Activated CD4-positive, CD25-positive, alpha-beta regulatory T cell treated with anti-CD3 and anti-CD28 coated beads, Interleukin-2, amount 50 U/mL, for 16 hours (primary cell): ENCODE measurements around the gene PRDM16.

Experiments
- DNase-seq: peaks from one replicate; pipeline ENCODE4 v3.0.0-alpha.2; 2020; ENCODE audit warnings: low read depth, low spot score

Gene PRDM16

GRCh38 chr1:3321559-3322449, 252.8 kb downstream of the PRDM16 start:
- no peak for DNase-seq

DNA sequence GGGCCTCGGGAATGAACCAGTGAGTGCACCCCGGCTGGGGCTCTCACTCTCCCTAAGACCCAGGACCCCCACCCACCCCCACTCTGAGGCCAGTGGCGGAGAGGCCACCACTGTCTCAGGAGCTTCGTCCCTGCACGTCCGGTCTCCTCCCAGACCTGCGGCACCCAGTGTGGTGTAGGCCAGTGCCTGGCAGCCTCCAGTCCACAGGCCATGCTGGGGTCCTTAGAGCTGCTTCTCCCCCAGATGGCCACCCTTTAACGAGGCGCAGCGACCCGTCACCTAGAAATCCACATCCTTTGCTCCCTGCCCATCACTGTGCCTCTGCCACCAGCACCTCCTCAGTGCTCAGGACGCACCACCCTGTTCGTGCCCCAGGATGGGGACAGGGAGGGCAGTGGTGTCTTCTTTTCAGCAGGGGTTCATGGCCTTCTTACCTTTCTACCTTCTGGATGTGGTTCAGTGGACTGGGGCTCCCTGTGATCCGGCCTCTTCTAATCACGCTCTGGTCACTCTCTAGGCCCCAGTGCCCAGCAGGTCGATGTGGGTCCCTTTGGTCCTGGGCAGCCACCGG, 253.5 kb downstream of the PRDM16 start:
- DNase-seq = no peak

DNA sequence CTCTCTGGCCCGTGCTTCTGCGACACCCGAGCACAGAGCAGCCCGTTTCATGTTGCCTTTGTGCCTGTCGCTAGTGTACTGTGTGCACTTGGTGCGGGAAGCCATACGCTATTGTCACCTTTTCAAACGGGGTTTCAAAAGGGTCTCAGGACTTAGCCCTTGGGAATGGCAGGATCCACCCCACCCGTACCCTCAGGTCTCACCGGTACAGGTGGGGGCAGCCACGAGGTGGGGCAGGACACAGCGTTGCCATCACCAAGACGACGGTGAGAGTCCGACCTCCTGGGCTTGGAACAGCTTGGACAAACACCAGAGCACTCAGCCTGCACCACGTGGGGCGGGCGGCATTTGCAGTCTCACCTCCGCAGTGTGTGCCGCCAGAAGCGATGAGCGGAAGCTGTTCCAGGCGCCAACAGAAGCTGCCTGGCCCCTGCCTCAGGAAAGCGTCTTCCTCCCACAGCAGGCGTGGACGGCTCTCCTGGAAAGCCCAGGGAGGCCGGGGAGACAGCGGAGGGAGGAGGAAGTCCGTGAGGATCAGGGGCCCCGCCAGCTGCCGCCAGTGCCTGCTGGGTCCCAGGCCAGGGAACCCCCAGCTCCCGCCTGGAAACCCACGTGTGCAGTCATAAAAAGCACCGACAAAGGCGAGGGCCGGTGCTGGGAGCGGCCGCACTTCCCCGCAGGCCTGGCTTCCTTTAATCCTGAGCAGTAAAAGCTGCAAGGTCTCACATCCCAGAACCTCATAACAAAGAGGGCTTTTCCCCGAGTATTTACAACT, 254.2 kb downstream of the PRDM16 start:
- no peak for DNase-seq

DNA sequence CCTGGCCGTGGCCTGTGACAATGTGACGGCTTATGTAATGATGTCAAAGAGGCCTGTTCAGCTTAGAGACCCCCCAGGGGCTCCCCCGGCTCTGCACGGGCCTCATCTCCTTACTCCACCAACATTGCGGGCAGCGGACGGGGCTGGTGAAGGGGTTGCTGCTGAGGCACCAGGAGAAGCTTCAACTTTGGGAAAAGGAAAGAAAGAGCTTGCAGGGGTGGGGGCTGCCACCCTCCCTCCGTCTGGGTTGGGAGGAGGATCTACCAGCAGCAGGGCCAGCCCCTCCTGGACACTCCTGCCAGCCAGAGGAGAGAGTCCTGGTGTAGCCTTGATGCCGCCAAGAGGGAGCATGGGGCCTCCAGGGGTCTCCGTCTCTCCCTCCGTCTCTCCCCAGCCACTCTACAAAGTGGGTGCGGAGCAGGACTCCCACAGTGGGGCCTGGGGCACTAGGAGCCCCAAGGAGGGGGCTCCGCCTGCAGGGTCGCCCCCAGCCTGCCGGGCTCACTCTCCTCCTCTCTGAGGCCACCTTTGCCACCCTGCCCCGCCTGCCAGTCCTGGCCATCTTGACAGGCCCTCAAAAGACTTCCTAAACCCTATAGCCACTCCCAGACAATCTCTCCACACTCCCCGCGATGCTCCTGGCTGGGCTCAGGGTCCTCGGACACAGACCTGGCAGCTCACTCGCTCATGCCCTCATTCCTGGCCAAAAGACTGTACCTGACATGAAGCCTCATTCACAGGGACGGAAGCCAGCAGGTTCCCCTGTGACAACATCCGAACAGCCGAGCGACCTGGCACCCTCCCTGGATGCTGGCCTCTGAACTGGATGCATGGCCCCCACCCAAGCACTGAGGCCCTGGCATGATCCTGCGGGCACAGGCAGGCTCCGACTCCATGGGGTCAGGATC, 255.0 kb downstream of the PRDM16 start:
- DNase-seq = no peak

DNA sequence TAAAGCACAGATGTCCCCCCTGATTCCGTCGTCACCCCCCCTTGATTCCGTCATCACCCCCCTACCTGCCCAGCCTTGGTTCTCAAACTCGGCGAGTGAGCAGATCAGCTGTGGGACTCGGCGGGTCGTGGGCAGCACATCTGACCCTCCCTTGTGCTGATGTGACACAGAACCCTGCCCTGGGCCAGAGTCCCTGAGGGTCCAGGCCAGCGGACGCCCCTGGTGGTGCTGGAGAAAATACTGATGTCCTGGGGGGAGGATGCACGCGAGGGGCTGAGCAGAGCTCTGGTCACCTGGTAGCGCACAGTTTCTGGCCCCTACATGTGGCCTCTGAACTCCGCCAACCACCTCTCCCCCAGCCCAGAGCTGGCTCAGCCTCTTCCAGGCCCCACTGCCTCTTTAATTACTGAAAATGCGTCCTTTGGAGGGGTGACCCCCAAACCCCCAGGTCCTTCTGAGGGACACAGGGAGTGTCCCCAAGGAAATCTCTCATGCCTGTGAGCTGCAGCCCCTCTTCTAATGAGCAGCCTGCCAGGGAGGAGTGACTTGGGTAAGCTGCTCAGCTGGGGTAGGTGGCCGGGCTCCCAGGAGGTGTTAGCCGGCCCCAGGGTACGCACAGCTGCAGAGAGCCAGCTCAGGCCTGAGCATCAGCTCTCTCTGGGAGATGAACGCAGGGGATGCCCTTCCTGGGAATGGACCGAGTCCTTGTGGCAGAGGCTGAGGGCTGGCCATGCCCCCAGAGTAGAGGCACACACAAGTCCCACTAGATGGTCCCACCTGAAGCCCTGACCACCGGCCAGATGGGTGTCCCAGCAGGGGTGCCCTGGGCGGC, 255.9 kb downstream of the PRDM16 start:
- no peak for DNase-seq

- DNase-seq = no peak
Observed at GRCh38 chr1:3326516-3327388, 257.7 kb downstream of the PRDM16 start.

DNA sequence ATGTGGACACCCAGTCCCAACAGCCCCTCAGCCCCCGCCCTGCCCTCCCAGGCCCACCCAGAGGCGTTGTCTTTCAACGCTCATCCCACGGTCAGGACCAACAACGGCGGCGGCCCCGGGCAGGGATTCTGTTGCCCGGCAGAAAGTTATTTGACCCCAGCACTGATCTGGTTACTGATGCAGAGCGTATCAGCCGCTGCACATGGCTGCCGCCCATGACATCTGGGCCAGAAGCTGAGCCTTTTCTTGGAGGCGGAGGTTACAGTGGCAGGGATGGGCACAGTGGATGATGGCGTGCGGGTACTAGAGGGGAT, 258.3 kb downstream of the PRDM16 start:
- no peak for DNase-seq

DNA sequence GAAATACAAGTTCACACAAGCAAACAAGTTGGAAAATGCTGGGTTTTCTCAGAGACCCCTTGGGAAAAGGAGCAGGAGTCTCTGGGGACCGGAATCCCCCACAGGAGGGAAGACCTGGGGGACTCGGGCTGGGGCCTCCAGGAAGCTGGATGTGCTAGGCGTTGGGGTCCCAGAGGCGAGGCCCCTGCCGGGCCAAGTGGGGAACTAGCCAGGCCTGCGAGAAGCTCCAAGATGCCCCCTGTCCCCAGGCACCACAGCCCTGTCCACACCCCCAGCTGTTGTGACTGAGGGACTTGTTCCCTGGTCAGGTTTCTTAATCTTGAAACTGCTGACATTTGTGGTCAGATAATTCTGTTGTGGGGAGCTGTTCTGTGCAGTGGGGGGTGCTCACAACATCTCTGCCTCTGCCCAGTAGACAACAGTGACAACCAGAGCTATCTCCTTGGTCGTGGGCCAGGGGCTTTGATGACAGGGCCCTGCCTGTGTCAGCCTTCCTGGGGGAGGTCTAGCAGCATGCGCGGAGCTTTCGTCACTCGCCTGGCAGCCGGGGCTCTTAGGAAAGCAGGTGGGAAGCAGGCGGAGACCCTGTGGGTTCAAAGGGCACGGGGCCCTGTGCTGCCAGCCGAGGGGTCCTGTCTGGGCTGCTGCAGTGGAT, 259.1 kb downstream of the PRDM16 start:
- no peak for DNase-seq

DNA sequence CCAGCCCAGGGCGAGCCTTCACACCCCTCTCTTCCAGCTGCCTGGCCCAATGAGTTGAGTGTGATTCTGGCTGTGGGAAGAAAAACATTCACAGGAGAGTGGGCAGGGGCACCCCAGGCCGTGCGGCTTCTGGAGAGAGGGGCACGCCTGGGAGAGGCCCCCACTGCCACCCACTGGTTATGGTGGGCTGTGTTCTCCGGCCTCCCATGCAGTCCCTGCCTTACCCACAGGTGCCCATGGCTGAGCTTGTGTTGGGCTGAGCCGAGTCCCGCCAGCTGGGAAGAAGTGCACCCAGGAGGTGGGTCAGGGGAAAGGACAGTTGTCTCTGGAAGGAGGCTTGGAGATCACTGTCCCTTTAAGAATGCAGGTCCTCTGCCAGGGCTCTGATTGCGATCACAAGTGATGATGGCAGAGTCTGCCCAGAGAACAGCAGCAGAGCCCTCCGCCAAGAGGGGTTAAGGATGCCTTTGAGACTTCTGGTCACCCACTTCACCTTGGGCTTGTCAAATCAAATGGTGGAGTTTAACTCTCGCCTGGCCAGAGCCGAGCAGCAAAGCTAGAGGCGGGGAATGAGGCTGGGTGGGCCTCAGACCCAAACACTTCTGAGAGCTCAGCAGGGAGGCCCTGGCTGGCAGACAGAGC, 260.8 kb downstream of the PRDM16 start:
- DNase-seq = no peak

- no peak for DNase-seq
Observed at GRCh38 chr1:3330771-3331245, 261.8 kb downstream of the PRDM16 start.

DNA sequence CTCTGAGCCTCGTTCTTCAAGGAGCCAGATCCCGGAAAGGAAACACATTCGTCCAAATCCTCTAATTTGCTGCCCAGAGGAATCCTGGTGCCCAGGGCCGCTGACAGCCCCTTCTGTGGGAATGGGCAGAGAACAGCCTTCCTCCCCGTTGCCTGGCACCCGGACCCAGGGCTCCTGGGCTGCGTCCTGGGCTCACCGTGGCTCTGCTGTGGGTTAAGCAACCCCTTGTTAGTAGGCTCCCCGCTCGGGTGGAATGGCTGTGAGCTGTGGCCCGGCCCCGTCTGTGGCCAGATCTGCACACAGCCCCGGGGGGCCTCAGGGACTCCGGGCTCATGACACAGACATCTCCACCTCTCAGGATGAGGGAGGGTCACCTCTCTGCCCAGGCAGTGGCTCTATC, 262.6 kb downstream of the PRDM16 start:
- DNase-seq = no peak

GRCh38 chr1:3332043-3332442, 263.0 kb downstream of the PRDM16 start:
- no peak for DNase-seq

GRCh38 chr1:3332662-3333061, 263.7 kb downstream of the PRDM16 start:
- DNase-seq = no peak

DNA sequence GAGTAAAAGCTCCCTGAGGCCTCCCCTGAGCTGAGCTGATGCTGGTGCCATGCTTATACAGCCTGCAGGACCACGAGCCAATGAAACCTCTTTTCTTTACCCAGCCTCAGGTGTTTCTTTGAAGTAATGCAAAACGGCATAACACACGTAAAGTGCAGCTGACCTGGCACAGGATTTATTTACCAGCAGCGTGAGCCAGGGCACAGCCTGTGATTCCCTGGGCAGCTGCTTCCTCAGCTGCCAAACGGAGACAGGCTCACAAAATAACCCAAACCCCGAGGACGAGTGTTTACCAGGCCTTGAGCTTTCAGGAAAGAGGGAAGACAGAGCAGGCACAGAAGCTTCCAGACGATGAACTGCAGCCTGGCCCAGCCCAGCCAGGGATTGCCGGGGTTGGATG, 264.9 kb downstream of the PRDM16 start:
- no peak for DNase-seq

GRCh38 chr1:3334366-3334765, 265.4 kb downstream of the PRDM16 start:
- no peak for DNase-seq

- DNase-seq = no peak
Observed at GRCh38 chr1:3335754-3336640, 267.0 kb downstream of the PRDM16 start.
